IPS-15b (cell line): ENCODE measurements around the gene PIK3R5.
"Not testable (repeated sequence)": the region's sequence is repeated elsewhere in the genome, so short reads cannot be mapped to it uniquely, and the experiment has no call there.

Experiments
- H3K27me3 ChIP-seq: one replicate; pipeline ENCODE4 v1.6.1; 2013; ENCODE audit warnings: low read length; ENCODE audit not compliant: control insufficient read depth, insufficient read depth
- H3K36me3 ChIP-seq: one replicate; pipeline ENCODE4 v1.6.1; 2013; ENCODE audit warnings: low read length; ENCODE audit not compliant: control insufficient read depth, insufficient read depth
- H3K4me1 ChIP-seq: one replicate; pipeline ENCODE4 v1.6.1; 2013; ENCODE audit warnings: mild to moderate bottlenecking, low read length; ENCODE audit not compliant: control insufficient read depth, insufficient read depth
- H3K4me3 ChIP-seq: one replicate; pipeline ENCODE4 v1.5.1; 2013; ENCODE audit warnings: low read depth, low read length
- H3K9ac ChIP-seq: one replicate; pipeline ENCODE4 v1.6.1; 2013; ENCODE audit warnings: low read depth, mild to moderate bottlenecking, low read length
- H3K9me3 ChIP-seq: one replicate; pipeline ENCODE4 v1.6.1; 2013; ENCODE audit warnings: mild to moderate bottlenecking, low read length; ENCODE audit not compliant: control insufficient read depth, insufficient read depth

The PIK3R5 gene

DNA sequence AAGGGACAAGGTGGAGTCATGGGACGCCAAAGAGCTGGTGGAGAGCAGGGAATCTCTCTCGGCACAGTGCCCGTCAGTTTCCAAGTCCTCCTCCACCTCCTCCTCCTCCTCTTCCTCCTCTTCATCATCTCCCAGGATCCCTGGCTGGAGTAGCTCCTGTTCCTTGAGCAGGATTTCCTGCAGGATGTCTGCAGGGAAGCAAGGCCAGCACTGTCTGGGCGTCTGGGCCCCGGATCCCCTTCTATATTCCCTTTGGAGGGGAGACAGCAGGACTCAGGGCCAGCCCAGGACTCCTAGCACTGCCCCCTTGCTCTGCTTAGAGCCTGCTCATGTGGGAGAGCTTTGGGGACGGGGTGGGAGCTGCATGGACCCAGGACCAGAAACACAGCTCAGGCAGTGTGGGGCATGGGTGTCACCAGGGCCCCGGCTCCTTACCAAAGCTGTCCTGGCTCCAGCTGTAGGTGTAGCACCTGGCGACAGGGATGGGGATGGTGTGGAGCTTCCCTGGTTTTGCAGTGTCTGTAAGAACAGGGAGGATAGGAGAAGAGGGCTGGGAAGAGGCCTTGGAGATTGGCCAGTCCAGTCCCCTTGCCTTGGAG lies 76.7 kb downstream of the PIK3R5 start:
- no peaks in the 10 kb centered on the region for H3K27me3 ChIP-seq
- H3K36me3 ChIP-seq = peaks cover 2% of the 10 kb centered on the region
- peaks cover 2% of the 10 kb centered on the region for H3K4me1 ChIP-seq
- no peak overlapping the region for H3K4me3 ChIP-seq
- no peaks in the 10 kb centered on the region for H3K9me3 ChIP-seq
- H3K9ac ChIP-seq = no peak overlapping the region

DNA sequence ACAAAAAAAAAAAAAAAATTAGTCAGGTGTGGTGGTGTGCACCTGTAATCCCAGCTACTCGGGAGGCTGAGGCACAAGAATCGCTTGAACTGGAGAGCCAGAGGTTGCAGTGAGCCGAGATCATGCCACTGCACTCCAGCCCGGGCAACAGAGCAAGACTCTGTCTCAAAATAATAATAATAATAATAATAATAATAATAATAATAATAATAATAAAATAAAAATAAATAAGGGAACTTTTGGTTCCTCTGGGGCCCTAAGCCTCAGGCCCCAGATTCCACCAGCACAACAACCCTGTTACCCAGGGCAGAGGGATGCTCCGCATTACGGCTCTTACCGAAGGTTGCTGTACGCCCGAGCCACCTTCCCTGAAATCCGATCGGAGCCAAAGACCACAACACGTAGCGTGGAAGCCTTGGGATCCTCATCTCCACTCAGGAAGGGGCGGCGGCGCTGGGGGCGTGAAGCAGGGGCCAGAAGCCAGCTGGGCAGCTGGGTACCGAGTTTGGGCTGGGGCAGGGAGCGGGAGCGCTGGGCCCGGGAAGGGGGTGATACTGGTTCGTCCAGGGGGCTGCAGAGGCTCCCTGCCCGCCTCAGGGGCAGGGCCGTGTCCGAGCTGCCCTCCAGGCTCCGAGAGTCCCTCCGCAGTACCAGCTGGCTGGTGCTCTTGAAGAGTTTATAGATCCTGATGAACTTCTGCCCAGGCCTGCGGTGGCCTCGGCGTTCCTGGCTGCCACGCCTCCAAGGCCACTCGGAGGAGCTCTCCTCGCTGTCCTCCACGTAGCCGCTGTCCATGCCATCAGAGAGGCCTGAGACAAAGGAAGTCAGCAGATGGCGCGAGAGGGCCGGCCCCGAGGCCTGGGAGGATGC lies 77.4 kb downstream of the PIK3R5 start:
- no peak overlapping the region for H3K4me3 ChIP-seq
- no peak overlapping the region for H3K9ac ChIP-seq
- no peaks in the 10 kb centered on the region for H3K27me3 ChIP-seq
- peaks cover 2% of the 10 kb centered on the region for H3K4me1 ChIP-seq
- no peaks in the 10 kb centered on the region for H3K9me3 ChIP-seq
- peaks cover 2% of the 10 kb centered on the region for H3K36me3 ChIP-seq

GRCh38 chr17:8887301-8887700 lies 78.2 kb downstream of the PIK3R5 start:
- H3K36me3 ChIP-seq = peaks cover 2% of the 10 kb centered on the region
- H3K27me3 ChIP-seq = no peaks in the 10 kb centered on the region
- no peak overlapping the region for H3K9ac ChIP-seq
- peaks cover 2% of the 10 kb centered on the region for H3K4me1 ChIP-seq
- H3K4me3 ChIP-seq = no peak overlapping the region
- no peaks in the 10 kb centered on the region for H3K9me3 ChIP-seq

GRCh38 chr17:8885967-8886684 lies 79.4 kb downstream of the PIK3R5 start:
- Histone ChIP-seq H3K9me3 (no peaks in the 10 kb centered on the region), H3K9ac (no peak overlapping the region), H3K36me3 (peaks cover 2% of the 10 kb centered on the region), H3K27me3 (no peaks in the 10 kb centered on the region), H3K4me3 (peak overlapping the region; percentile 37), H3K4me1 (peaks cover 2% of the 10 kb centered on the region)

DNA sequence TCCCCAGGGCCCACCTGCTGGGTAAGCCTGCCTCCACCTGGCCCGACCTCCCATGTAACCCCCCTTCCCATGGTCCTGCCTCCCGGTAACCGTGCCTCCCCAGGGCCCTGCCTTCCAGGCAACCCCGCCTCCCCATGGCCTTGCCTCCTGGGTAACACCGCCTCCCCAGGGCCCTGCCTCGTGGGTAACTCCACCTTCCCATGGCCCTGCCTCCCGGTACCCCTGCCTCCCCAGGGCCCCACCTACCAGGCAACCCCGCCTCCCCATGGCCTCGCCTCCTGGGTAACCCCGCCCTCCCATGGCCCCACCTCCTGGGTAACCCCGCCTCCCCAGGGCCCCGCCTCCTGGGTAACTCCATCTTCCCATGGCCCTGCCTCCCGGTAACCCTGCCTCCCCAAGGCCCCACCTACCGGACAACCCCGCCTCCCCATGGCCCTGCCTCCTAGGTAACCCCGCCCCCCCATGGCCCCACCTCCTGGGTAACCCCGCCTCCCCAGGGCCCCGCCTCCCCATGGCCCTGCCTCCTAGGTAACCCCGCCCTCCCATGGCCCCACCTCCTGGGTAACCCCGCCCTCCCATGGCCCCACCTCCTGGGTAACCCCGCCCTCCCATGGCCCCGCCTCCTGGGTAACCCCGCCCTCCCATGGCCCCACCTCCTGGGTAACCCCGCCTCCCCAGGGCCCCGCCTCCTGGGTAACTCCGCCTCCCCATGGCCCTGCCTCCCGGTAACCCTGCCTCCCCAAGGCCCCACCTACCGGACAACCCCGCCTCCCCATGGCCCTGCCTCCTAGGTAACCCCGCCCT lies 80.1 kb downstream of the PIK3R5 start:
- not testable (repeated sequence) for H3K36me3 ChIP-seq, H3K9me3 ChIP-seq, H3K4me1 ChIP-seq, H3K27me3 ChIP-seq, H3K4me3 ChIP-seq, H3K9ac ChIP-seq

DNA sequence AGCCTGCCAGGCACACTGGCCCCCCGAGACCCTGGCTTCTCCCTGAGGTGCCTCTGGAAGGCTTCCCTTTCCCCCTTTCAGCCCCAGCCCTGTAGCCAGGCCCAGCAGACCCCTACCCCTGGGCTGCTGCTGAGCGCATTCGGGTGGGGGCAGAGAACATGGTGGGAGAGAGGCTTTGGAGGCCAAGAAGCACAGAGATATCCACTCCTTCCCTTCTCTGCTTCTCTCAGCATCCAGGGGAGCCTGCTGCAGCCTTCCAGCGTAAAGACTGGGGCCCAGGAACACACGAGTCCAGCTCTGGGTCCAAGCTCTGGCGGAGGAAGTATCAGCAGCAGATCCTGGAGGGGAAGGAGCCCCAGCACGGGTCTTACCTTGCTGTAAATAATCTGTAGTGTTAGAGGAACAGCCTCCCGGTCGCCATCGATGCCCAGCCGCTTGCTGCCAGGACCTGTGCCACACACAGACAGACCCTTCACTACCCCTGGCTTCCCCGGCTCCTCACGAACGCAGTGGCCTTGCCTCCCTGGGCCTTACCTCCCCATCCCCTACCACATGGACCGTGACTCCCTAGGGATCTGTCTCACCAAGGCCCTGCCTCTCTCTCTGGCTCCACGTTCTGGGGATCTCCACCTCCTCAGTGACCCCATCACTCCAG lies 81.0 kb downstream of the PIK3R5 start:
- no peaks in the 10 kb centered on the region for H3K27me3 ChIP-seq
- no peaks in the 10 kb centered on the region for H3K9me3 ChIP-seq
- no peak overlapping the region for H3K9ac ChIP-seq
- peaks cover 2% of the 10 kb centered on the region for H3K4me1 ChIP-seq
- H3K4me3 ChIP-seq = no peak overlapping the region
- peaks cover 2% of the 10 kb centered on the region for H3K36me3 ChIP-seq

- Histone ChIP-seq H3K9ac (no peak overlapping the region), H3K36me3 (peaks cover 2% of the 10 kb centered on the region), H3K4me3 (no peak overlapping the region), H3K27me3 (no peaks in the 10 kb centered on the region), H3K4me1 (no peaks in the 10 kb centered on the region), H3K9me3 (no peaks in the 10 kb centered on the region)
Measured at GRCh38 chr17:8883353-8883752, 82.2 kb downstream of the PIK3R5 start.

- Histone ChIP-seq H3K9me3 (no peaks in the 10 kb centered on the region), H3K9ac (no peak overlapping the region), H3K4me3 (no peak overlapping the region), H3K27me3 (no peaks in the 10 kb centered on the region), H3K36me3 (peaks cover 2% of the 10 kb centered on the region), H3K4me1 (no peaks in the 10 kb centered on the region)
Measured at GRCh38 chr17:8881606-8882005, 83.9 kb downstream of the PIK3R5 start.

DNA sequence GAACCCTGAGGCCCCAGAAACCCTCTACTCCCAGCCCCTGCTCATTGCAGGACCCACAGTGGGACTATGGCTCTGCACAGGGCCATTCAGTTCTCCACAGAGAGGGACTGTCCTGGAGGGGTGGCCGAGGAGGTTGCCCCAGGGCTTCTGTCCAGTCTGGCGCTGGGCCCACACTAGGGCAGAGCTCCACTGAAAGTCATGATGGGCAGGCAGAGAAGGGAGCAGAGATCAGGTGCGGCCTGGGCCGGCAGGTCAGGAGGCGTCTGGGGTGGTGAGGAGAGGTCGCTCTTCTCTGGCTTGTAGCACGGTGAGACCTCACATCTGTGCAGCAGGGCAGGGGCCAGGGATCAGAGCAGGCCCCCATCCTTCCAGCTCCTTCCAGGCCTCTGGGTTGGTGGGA lies 85.0 kb downstream of the PIK3R5 start:
- H3K9ac ChIP-seq = no peak overlapping the region
- peaks cover 3% of the 10 kb centered on the region for H3K4me1 ChIP-seq
- no peaks in the 10 kb centered on the region for H3K27me3 ChIP-seq
- H3K9me3 ChIP-seq = no peaks in the 10 kb centered on the region
- H3K36me3 ChIP-seq = peaks cover 2% of the 10 kb centered on the region
- H3K4me3 ChIP-seq = no peak overlapping the region

DNA sequence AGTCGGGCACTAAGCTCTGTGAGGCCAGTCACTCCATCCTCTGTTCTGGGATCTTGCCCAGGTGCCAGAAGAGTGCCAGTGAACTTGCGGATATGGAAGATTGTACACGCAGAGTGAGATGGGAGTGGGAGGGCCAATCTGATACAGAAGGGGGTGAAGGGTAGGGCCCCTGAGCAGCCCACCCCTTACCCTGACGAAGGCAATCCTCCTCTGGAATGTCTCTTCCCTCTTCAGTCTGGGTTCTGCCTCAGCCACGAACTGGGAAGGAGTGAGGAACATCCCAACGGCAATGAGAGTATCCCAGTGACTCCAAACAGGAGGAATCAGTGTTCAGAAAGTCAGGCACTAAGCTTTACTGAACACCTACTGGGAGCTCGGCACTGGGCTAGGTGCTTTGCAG lies 86.1 kb downstream of the PIK3R5 start:
- H3K9ac ChIP-seq = no peak overlapping the region
- H3K9me3 ChIP-seq = no peaks in the 10 kb centered on the region
- H3K36me3 ChIP-seq = peaks cover 2% of the 10 kb centered on the region
- no peak overlapping the region for H3K4me3 ChIP-seq
- peaks cover 3% of the 10 kb centered on the region for H3K4me1 ChIP-seq
- H3K27me3 ChIP-seq = no peaks in the 10 kb centered on the region

GRCh38 chr17:8877984-8878383 lies 87.5 kb downstream of the PIK3R5 start:
- no peaks in the 10 kb centered on the region for H3K27me3 ChIP-seq
- H3K9ac ChIP-seq = no peak overlapping the region
- H3K36me3 ChIP-seq = no peaks in the 10 kb centered on the region
- no peak overlapping the region for H3K4me3 ChIP-seq
- no peaks in the 10 kb centered on the region for H3K9me3 ChIP-seq
- H3K4me1 ChIP-seq = peaks cover 3% of the 10 kb centered on the region
